OCI-M2 (cell line): Measurements from ENCODE around the gene PTGS1.
"Not testable (repeated sequence)": the region's sequence is repeated elsewhere in the genome, so short reads cannot be mapped to it uniquely, and the experiment has no call there.

Experiments used
- DNase-seq: peaks from one replicate; lab custom pipeline; 2025; ENCODE audit not compliant: unreplicated experiment; lab: John Stamatoyannopoulos, UW

Gene PTGS1

GRCh38 chr9:122370869-122371755 is at the start of gene PTGS1:
Gene PTGS1 (plus strand): TSS chr9:122371024. CDS start chr9:122371085, 61 bp downstream.
- DNase-seq: no peak

GRCh38 chr9:122322553-122322952 is 48.3 kb upstream of the PTGS1 start:
- no peak for DNase-seq

GRCh38 chr9:122324665-122325064 is 46.2 kb upstream of the PTGS1 start:
- DNase-seq: not testable (repeated sequence)

- no peak for DNase-seq
Measured at GRCh38 chr9:122325124-122325523, 45.7 kb upstream of the PTGS1 start.

DNA sequence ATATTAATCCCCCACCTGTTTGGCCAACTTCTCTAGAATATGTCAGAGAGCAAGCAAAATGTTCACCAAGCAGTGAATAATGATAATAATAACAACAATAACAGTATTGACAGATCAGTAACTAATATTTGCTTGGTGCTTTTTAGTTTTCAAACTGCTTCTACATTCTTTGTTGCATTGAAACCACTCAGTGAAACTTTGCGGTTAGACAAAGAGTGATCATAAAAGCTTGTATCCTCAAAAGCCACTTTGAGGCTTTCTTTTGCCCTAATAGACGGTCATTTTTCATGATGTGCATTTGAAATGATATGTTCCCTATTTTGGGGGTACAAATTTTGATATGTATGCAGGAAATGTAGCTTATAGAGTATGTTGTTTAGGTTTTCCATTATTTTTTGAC is 43.6 kb upstream of the PTGS1 start:
- no peak for DNase-seq

- DNase-seq: no peak
Measured at GRCh38 chr9:122329597-122329996, 41.2 kb upstream of the PTGS1 start.

DNA sequence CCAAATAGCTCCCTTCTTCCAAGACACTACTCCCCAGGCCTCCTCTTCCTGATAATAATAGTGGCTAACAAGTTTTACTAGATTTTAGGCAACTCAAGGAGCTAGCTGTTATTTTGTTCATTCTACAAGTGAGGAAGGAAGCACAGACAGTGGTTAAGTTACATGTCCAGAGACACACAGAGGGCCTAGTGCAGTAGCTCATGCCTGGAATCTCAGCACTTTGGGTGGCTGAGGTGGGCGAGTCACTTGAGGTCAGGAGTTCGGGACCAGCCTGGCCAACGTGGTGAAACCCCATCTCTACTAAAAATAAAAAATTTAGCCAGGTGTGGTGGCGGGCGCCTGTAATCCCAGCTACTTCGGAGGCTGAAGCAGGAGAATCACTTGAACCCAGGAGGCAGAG is 40.4 kb upstream of the PTGS1 start:
- not testable (repeated sequence) for DNase-seq

GRCh38 chr9:122331523-122331927 is 39.3 kb upstream of the PTGS1 start:
- DNase-seq: no peak

DNA sequence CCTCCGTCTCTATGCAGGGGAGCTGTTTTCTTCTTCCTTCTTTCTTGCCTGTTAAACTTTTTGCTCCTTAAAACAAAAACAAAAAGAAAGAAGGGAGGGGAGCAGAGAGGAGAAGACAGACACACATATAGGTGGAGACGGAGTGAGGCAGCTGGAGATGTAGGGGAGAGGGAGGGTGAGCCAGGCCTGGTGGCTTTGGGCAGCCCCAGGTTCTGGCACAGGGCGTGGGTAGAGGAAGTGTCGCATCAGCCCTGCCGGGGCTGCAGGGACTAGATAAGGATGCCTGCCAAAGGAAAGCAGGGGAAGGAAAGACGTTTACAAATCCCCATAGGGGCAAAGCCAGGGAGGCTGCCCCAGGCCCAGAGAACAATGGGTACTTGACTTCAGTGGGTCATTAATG is 38.7 kb upstream of the PTGS1 start:
- DNase-seq: peak; percentile 68

GRCh38 chr9:122332644-122333043 is 38.2 kb upstream of the PTGS1 start:
- DNase-seq: no peak

- DNase-seq: no peak
Measured at GRCh38 chr9:122333169-122333808, 37.5 kb upstream of the PTGS1 start.

- DNase-seq: no peak
Measured at GRCh38 chr9:122334916-122335315, 35.9 kb upstream of the PTGS1 start.

- no peak for DNase-seq
Measured at GRCh38 chr9:122336189-122336588, 34.6 kb upstream of the PTGS1 start.

DNA sequence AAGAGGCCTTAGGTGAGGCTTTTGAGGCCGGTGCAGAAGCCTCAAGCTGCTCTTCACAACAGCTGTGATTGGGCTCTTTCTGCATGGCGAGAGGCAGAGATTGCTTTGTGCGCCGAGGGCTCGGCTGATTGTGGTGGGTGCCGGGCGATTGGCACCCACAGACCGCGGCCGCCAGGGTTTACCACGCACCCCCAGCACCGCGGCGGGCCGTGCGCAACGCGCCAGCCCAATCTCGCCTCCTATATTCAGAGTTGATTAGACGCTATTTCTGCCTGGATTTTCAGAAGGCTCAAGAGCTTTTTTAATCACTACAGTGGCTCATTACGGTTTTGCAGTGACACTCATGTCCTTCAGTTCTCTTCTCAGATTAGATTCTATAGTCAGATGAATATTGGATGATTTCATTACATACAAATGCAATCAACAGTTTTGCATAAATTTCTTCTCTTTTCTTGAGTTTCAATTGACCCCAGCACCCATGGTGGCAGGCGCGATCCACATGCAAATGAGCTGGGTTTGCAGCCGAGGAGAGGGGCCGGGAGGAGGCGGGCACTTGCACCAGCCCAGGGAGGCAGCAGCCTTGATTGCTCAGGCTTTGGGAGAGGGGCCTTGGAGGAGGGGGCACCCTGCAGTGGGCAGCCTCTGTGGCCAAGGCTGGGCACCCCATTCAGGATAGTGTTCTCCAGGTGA is 33.8 kb upstream of the PTGS1 start:
- no peak for DNase-seq

- DNase-seq: no peak
Measured at GRCh38 chr9:122337556-122337929, 33.3 kb upstream of the PTGS1 start.

GRCh38 chr9:122338536-122338935 is 32.3 kb upstream of the PTGS1 start:
- DNase-seq: no peak

- DNase-seq: no peak
Measured at GRCh38 chr9:122338994-122339393, 31.8 kb upstream of the PTGS1 start.

GRCh38 chr9:122339579-122339978 is 31.2 kb upstream of the PTGS1 start:
- no peak for DNase-seq

DNA sequence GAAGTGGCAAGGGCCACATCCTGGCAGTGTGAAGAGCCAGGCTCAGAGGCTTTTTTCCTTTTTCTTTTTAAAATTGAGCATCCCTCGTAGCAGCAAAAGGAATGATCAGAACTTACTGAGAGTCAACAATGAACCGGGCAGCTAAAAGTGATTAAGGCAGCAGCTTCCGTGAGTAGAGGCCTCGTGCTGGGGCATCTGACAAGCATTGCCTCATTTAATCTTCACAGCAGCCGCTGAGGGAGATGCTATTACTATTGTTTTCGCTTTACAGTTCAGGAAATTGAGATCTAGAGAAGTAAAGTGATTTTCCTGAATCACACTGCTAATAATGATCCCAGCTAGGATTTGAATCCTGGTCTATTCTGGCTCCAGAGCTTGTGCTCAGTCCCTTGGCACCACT is 30.7 kb upstream of the PTGS1 start:
- no peak for DNase-seq

- no peak for DNase-seq
Measured at GRCh38 chr9:122342323-122343050, 28.3 kb upstream of the PTGS1 start.
